MM.1S (cell line): ENCODE results near the gene ZNF35.

Experiments
- DNase-seq: peaks from one replicate; pipeline ENCODE4 v3.0.0-alpha.2; 2015
- H2AFZ ChIP-seq: fragments of 300-600 bp; sonication (generic); 2 replicates; pipeline ENCODE4 v1.6.0; 2016; ENCODE audit warnings: antibody characterized with exemption, low read length
- H3F3A ChIP-seq: fragments of 300-600 bp; sonication (generic); 2 replicates; pipeline ENCODE4 v1.6.1; 2016; ENCODE audit warnings: mild to moderate bottlenecking, antibody characterized with exemption, low read length, moderate library complexity, mixed read lengths; ENCODE audit not compliant: insufficient read depth
- H3K27ac ChIP-seq: fragments of 300-600 bp; sonication (generic); 2 replicates; pipeline ENCODE4 v1.5.1; 2016; ENCODE audit warnings: mild to moderate bottlenecking, low read length
- H3K27me3 ChIP-seq: fragments of 300-600 bp; sonication (generic); replicated peaks from 2 replicates; pipeline ENCODE4 v1.6.0; 2016; ENCODE audit warnings: low read length; ENCODE audit not compliant: insufficient read depth
- H3K36me3 ChIP-seq: fragments of 300-600 bp; sonication (generic); replicated peaks from 2 replicates; pipeline ENCODE4 v1.6.1; 2016; ENCODE audit warnings: mild to moderate bottlenecking, low read length, mixed read lengths; ENCODE audit not compliant: insufficient read depth
- H3K4me1 ChIP-seq: fragments of 300-600 bp; sonication (generic); 2 replicates; pipeline ENCODE4 v1.6.1; 2016; ENCODE audit warnings: low read length, mixed read lengths
- H3K4me2 ChIP-seq: fragments of 300-600 bp; sonication (generic); 2 replicates; pipeline ENCODE4 v1.6.0; 2016; ENCODE audit warnings: low read depth, low read length
- H3K4me3 ChIP-seq: fragments of 300-600 bp; sonication (generic); 2 replicates; pipeline ENCODE4 v1.5.1; 2016; ENCODE audit warnings: low read length, mixed read lengths
- H3K79me2 ChIP-seq: fragments of 300-600 bp; sonication (generic); 2 replicates; pipeline ENCODE4 v1.6.1; 2016; ENCODE audit warnings: mixed run types, low read length, mixed read lengths
- H3K9ac ChIP-seq: fragments of 300-600 bp; sonication (generic); 2 replicates; pipeline ENCODE4 v1.6.1; 2016; ENCODE audit warnings: low read length, mixed read lengths
- H3K9me2 ChIP-seq: fragments of 300-600 bp; sonication (generic); replicated peaks from 2 replicates; pipeline ENCODE4 v1.6.1; 2016; ENCODE audit warnings: mild to moderate bottlenecking, low read length, mixed read lengths; ENCODE audit not compliant: insufficient read depth
- H3K9me3 ChIP-seq: fragments of 300-600 bp; sonication (generic); replicated peaks from 2 replicates; pipeline ENCODE4 v1.6.1; 2016; ENCODE audit warnings: mild to moderate bottlenecking, low read length, mixed read lengths; ENCODE audit not compliant: insufficient read depth
- H4K20me1 ChIP-seq: fragments of 300-600 bp; sonication (generic); 2 replicates; pipeline ENCODE4 v1.6.1; 2016; ENCODE audit warnings: mild to moderate bottlenecking, low read length, moderate library complexity, mixed read lengths; ENCODE audit not compliant: insufficient read depth
- CTCF ChIP-seq: fragments of 300-600 bp; sonication (generic); IDR thresholded peaks from 2 replicates; pipeline ENCODE4 v1.5.1; 2016; ENCODE audit warnings: antibody characterized with exemption, low read length, mixed read lengths
- EZH2 ChIP-seq: fragments of 300-600 bp; sonication (generic); optimal IDR thresholded peaks from 2 replicates; pipeline ENCODE3; 2017; ENCODE audit warnings: low read depth, mild to moderate bottlenecking, antibody characterized with exemption, low read length, mixed read lengths
- EZH2phosphoT487 ChIP-seq: fragments of 300-600 bp; sonication (generic); IDR thresholded peaks from 2 replicates; pipeline ENCODE4 v1.6.1; 2018; ENCODE audit warnings: antibody characterized with exemption, low read length

ZNF35 gene

GRCh38 chr3:44642337-44642736 is 6.2 kb upstream of the ZNF35 start:
- Histone ChIP-seq H3K27ac (no peak overlapping the region), H3K9ac (no peak overlapping the region), H3K9me2 (no peaks in the 10 kb centered on the region), H3K4me3 (no peak overlapping the region), H4K20me1 (no peaks in the 10 kb centered on the region), H3K27me3 (no peaks in the 10 kb centered on the region), H3K79me2 (no peaks in the 10 kb centered on the region), H3K36me3 (peaks cover 10% of the 10 kb centered on the region), H3F3A (no peaks in the 10 kb centered on the region), H3K4me1 (no peaks in the 10 kb centered on the region), H2AFZ (no peak overlapping the region), H3K4me2 (no peak overlapping the region), H3K9me3 (no peaks in the 10 kb centered on the region)
- no peak for DNase-seq
- no peak for TF ChIP-seq CTCF
- no peak for TF ChIP-seq EZH2phosphoT487
- no peak for TF ChIP-seq EZH2

DNA sequence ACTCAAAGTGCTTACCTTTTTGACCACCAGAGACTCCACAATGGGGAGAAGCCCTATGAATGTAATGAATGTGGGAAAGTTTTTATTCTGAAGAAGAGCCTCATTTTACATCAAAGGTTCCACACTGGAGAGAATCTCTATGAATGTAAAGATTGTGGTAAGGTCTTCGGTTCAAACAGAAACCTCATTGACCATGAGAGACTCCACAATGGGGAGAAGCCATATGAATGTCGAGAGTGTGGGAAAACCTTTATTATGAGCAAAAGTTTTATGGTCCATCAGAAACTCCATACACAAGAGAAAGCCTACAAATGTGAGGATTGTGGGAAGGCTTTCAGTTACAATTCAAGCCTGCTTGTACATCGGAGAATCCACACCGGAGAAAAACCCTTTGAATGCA is 5.5 kb upstream of the ZNF35 start:
- H3K36me3 ChIP-seq = peaks cover 10% of the 10 kb centered on the region
- no peak overlapping the region for H3K4me2 ChIP-seq
- no peaks in the 10 kb centered on the region for H3F3A ChIP-seq
- no peak overlapping the region for H3K27ac ChIP-seq
- no peak overlapping the region for H3K9ac ChIP-seq
- H2AFZ ChIP-seq = no peak overlapping the region
- H3K27me3 ChIP-seq = no peaks in the 10 kb centered on the region
- no peak for DNase-seq
- no peaks in the 10 kb centered on the region for H3K9me3 ChIP-seq
- peaks cover 5% of the 10 kb centered on the region; the same call in 1 of the 2 replicates for H3K4me1 ChIP-seq
- H3K4me3 ChIP-seq = no peak overlapping the region
- H4K20me1 ChIP-seq = no peaks in the 10 kb centered on the region
- no peaks in the 10 kb centered on the region for H3K9me2 ChIP-seq
- TF ChIP-seq CTCF (no peak), EZH2phosphoT487 (no peak), EZH2 (no peak)
- no peaks in the 10 kb centered on the region for H3K79me2 ChIP-seq

- Histone ChIP-seq H3K9me3 (no peaks in the 10 kb centered on the region), H3K4me1 (peaks cover 8% of the 10 kb centered on the region; the same call in 1 of the 2 replicates), H3F3A (no peaks in the 10 kb centered on the region), H4K20me1 (no peaks in the 10 kb centered on the region), H3K27ac (no peak overlapping the region), H2AFZ (peak overlapping the region; percentile 84), H3K79me2 (peaks cover 25% of the 10 kb centered on the region), H3K4me2 (peak overlapping the region; percentile 85), H3K9ac (no peak overlapping the region), H3K27me3 (no peaks in the 10 kb centered on the region), H3K36me3 (peaks cover 2% of the 10 kb centered on the region), H3K4me3 (peak overlapping the region; percentile 83; the same call in 1 of the 2 replicates), H3K9me2 (no peaks in the 10 kb centered on the region)
- DNase-seq = no peak
- TF ChIP-seq EZH2phosphoT487 = no peak
- no peak for TF ChIP-seq EZH2
- no peak for TF ChIP-seq CTCF
Observed at GRCh38 chr3:44647771-44648170, 761 bp upstream of the ZNF35 start.
